ENCODE measurements around the gene CA11. TPM values are rescaled to one million over a fixed set of nuclear protein-coding genes. Genes with fewer than 3 reads are reported as not detected.

Gene CA11
- total and polyA plus RNA-seq, 9 of the 15 experiments (the other 6 are each of a cell fraction or from before 2014, with no cell fraction given): 2.9 to 19.9 (median 8.3) TPM

- TF ChIP-seq THAP12 (CRISPR knock-in tag; IDR thresholded peaks at IDR 0.05): no peak
- TF ChIP-seq HDAC1 (IDR thresholded peaks at IDR 0.05): peak; percentile 3 to 94; a peak in 2 of 4 replicates
- TF ChIP-seq BCOR (IDR thresholded peaks at IDR 0.05): peak; percentile 88
- TF ChIP-seq ZHX1 (conservative IDR thresholded peaks at IDR 0.05; ENCODE audit: low read length): no peak
- peak; percentile 93 to 99 for TF ChIP-seq MAZ (CRISPR knock-in tag; conservative IDR thresholded peaks at IDR 0.05 in 1 of 2, IDR thresholded peaks at IDR 0.05 in 1 of 2)
- TF ChIP-seq ZBTB2 (IDR thresholded peaks at IDR 0.05): peak; percentile 68
- peak; percentile 80; the same call in 1 of the 2 replicates for TF ChIP-seq REST (IDR thresholded peaks at IDR 0.05; ENCODE audit: borderline replicate concordance)
- no peak for TF ChIP-seq REST (CRISPR knock-in tag; IDR thresholded peaks at IDR 0.05; ENCODE audit: low read depth)
- TF ChIP-seq BCL6 (CRISPR knock-in tag; IDR thresholded peaks at IDR 0.05): no peak
- TF ChIP-seq RBFOX2 (IDR thresholded peaks at IDR 0.05; ENCODE audit: low read depth, low read length): peak; percentile 46; the same call in 1 of the 2 replicates
- TF ChIP-seq FIP1L1 (IDR thresholded peaks at IDR 0.05; ENCODE audit: low read depth, low read length, poor library complexity, severe bottlenecking): no peak
Observed at GRCh38 chr19:48646001-48646721, at the start of gene CA11 (continued).

Data from K562 (cell line).